GM12878 (cell line): ENCODE measurements around the gene FAAP24. TPM values are rescaled to one million over a fixed set of nuclear protein-coding genes. Genes with fewer than 3 reads are reported as not detected.
"Not testable (repeated sequence)": the region's sequence is repeated elsewhere in the genome, so short reads cannot be mapped to it uniquely, and the experiment has no call there.

Experiments
- ATAC-seq: fragments of 200-7000 bp; cut with Tn5 transposase; 3 replicates; pipeline ENCODE4 v1.9.1; 2020; ENCODE audit warnings: mild to moderate bottlenecking, moderate library complexity
- BruUV-seq: library from RNA; stranded (reverse); fragments of 400-500 nt; replicated peaks from 2 replicates; lab custom pipeline; 2021; lab: Mats Ljungman, UMichigan
- CTCF ChIA-PET: fragments of 300-600 bp; sonication (Branson Sonifier 250); formaldehyde crosslinking; extraction: SDS; loops from one replicate; lab custom pipeline; 2021; ENCODE audit warnings: inconsistent platforms; lab: Yijun Ruan, JAX
- POLR2A ChIA-PET: fragments of 350-600 bp; formaldehyde crosslinking; extraction: SDS; loops from one replicate; lab custom pipeline; 2021; ENCODE audit warnings: inconsistent platforms; lab: Charles Lee
- RAD21 ChIA-PET: fragments of 300-600 bp; sonication (Branson Sonifier 250); formaldehyde crosslinking; loops from one replicate; lab custom pipeline; 2023; ENCODE audit warnings: antibody characterized with exemption; ENCODE audit not compliant: unreplicated experiment; lab: Charles Lee
- SMC1A ChIA-PET: fragments of 300-600 bp; sonication (Branson Sonifier 250); formaldehyde crosslinking; loops from one replicate; lab custom pipeline; 2023; ENCODE audit not compliant: unreplicated experiment, uncharacterized antibody; lab: Charles Lee
- DNase-seq: peaks from one replicate; pipeline ENCODE4 v3.0.0-alpha.2; 2011; ENCODE audit warnings: low read depth, low spot score
- FAIRE-seq: peaks from 3 replicates; lab custom pipeline; 2011; peaks lifted over from hg19 to GRCh38; lab: Jason Lieb, UNC
- H2AFZ ChIP-seq: 2 replicates; pipeline ENCODE4 v1.6.0; 2011; ENCODE audit warnings: low read depth, low read length, control low read depth; ENCODE audit not compliant: control insufficient read depth
- H3K27ac ChIP-seq: 2 replicates; pipeline ENCODE4 v1.5.1; 2011; ENCODE audit warnings: control low read depth; ENCODE audit not compliant: control insufficient read depth, insufficient read depth
- H3K27me3 ChIP-seq, 2 experiments: replicated peaks in 1 of 2; 2 replicates each; pipeline versions ENCODE4 v1.6.0 to v1.6.1; 2011; ENCODE audit warnings: low read length in 1 of 2; ENCODE audit not compliant: control insufficient read depth in 2 of 2, insufficient read depth in 2 of 2
- H3K36me3 ChIP-seq, 2 experiments: 2 replicates each; pipeline ENCODE4 v1.5.1; 2011; ENCODE audit warnings: low read length in 1 of 2; ENCODE audit not compliant: control insufficient read depth in 2 of 2, insufficient read depth in 2 of 2
- H3K4me1 ChIP-seq: 2 replicates; pipeline ENCODE4 v1.6.1; 2011; ENCODE audit warnings: mild to moderate bottlenecking, low read length, moderate library complexity, mixed read lengths; ENCODE audit not compliant: control insufficient read depth, insufficient read depth
- H3K4me2 ChIP-seq: 2 replicates; pipeline ENCODE4 v1.6.0; 2011; ENCODE audit warnings: control low read depth; ENCODE audit not compliant: control insufficient read depth, insufficient read depth
- H3K4me3 ChIP-seq: fragments of 200-600 bp; sonication (generic); 2 replicates; pipeline ENCODE4 v1.5.1; 2016
- H3K79me2 ChIP-seq: 2 replicates; pipeline ENCODE4 v1.6.0; 2011; ENCODE audit warnings: low read length; ENCODE audit not compliant: control insufficient read depth, insufficient read depth
- H3K9ac ChIP-seq: 2 replicates; pipeline ENCODE4 v1.8.0; 2011; ENCODE audit warnings: low read length, control low read depth, mixed read lengths; ENCODE audit not compliant: control insufficient read depth, insufficient read depth
- H3K9me3 ChIP-seq: replicated peaks from 3 replicates; pipeline ENCODE4 v1.5.1; 2011; ENCODE audit warnings: mild to moderate bottlenecking, low read length; ENCODE audit not compliant: control insufficient read depth, insufficient read depth
- H4K20me1 ChIP-seq: 2 replicates; pipeline ENCODE4 v1.6.0; 2011; ENCODE audit not compliant: control insufficient read depth, insufficient read depth
- CBX5 ChIP-seq: sonication (generic); IDR thresholded peaks from 2 replicates; pipeline ENCODE4 v1.6.1; 2016; ENCODE audit warnings: low read depth, moderate library complexity, mild to moderate bottlenecking, inconsistent platforms
- CEBPZ ChIP-seq: fragments of 150-350 bp; IDR thresholded peaks from 2 replicates; pipeline ENCODE4 v1.6.1; 2016; ENCODE audit warnings: low read depth, low read length
- CREM ChIP-seq: IDR thresholded peaks from 2 replicates; pipeline ENCODE4 v1.6.1; 2014; ENCODE audit warnings: antibody characterized with exemption, low read depth
- EGR1 ChIP-seq, 2 experiments: IDR thresholded peaks; 1 replicate in 1 of 2; 2 replicates in 1 of 2; pipeline ENCODE4 v1.6.1; 2011 to 2012; ENCODE audit warnings: low read depth in 2 of 2, low read length in 2 of 2, borderline replicate concordance in 1 of 2, mild to moderate bottlenecking in 1 of 2, moderate library complexity in 1 of 2
- HCFC1 ChIP-seq: fragments of 150-350 bp; IDR thresholded peaks from 2 replicates; pipeline ENCODE4 v1.6.1; 2014; ENCODE audit warnings: low read length
- IKZF1 ChIP-seq: fragments of 450-650 bp; conservative IDR thresholded peaks from 2 replicates; pipeline ENCODE4 v1.6.1; 2017; ENCODE audit warnings: antibody characterized with exemption, mild to moderate bottlenecking
- JUNB ChIP-seq: IDR thresholded peaks from 2 replicates; pipeline ENCODE4 v1.6.1; 2016; ENCODE audit warnings: antibody characterized with exemption, mild to moderate bottlenecking
- LARP7 ChIP-seq: fragments of 450-650 bp; IDR thresholded peaks from 2 replicates; pipeline ENCODE4 v1.6.1; 2017; ENCODE audit warnings: mild to moderate bottlenecking
- NBN ChIP-seq: fragments of 450-650 bp; IDR thresholded peaks from 2 replicates; pipeline ENCODE4 v1.6.1; 2016
- RAD21 ChIP-seq: IDR thresholded peaks from 2 replicates; pipeline ENCODE4 v1.6.1; 2011; ENCODE audit warnings: mild to moderate bottlenecking, low read depth, low read length, moderate library complexity; ENCODE audit not compliant: insufficient read depth
- TCF3 ChIP-seq: IDR thresholded peaks from 2 replicates; pipeline ENCODE4 v1.6.1; 2012; ENCODE audit warnings: low read depth, mild to moderate bottlenecking, low read length, borderline replicate concordance; ENCODE audit not compliant: insufficient read depth
- WGBS: methylation state at CpG from one replicate; pipeline ENCODE4 v1.1.6; 2016; ENCODE audit warnings: low lambda C conversion rate; ENCODE audit not compliant: insufficient replicate concordance, insufficient coverage; ENCODE audit errors: missing lambda C conversion rate; 5-methylcytosine and 5-hydroxymethylcytosine counted together
- in situ Hi-C: fragments of 300-500 bp; cut with MboI; formaldehyde crosslinking; loops from 9 replicates; pipeline ENCODE4 v1.14.3; 2018; ENCODE audit warnings: mixed read lengths
- intact Hi-C: fragments of 100-400 bp; cut with micrococcal nuclease; formaldehyde crosslinking; loops from one replicate; pipeline ENCODE4 v1.14.2; 2022; ENCODE audit not compliant: unreplicated experiment
- polyA plus RNA-seq, 11 experiments: library from polyadenylated mRNA; depleted of rRNA in 4 of 11; unstranded in 6 of 11; stranded (reverse) in 5 of 11; fragments of >200 nt; fragmentation: Nextera tagmentation in 4 of 11; fragmentation: Illumina TruSeq in 1 of 11; extraction: Ambion mirVana in 4 of 11; extraction: Trizol in 1 of 11; gene quantifications; 1 replicate in 1 of 11; 2 replicates in 10 of 11; pipeline versions ENCODE4 v1.2.1 to v1.2.3, GENCODE V29; 2011 to 2016; ENCODE audit warnings: inconsistent platforms in 2 of 11, missing spikeins in 2 of 11, low read depth in 1 of 11
- total RNA-seq, 4 experiments: library from RNA; depleted of rRNA in 3 of 4; stranded (reverse); fragments of >200 nt in 3 of 4; fragmentation: Illumina TruSeq in 1 of 4; extraction: Trizol in 1 of 4; gene quantifications; 2 replicates each; pipeline versions ENCODE4 v1.2.1 to v1.2.3, GENCODE V29; 2013 to 2021
- TF ChIP-seq, protein P1 (sequence below): fragments of 450-650 bp; IDR thresholded peaks from 2 replicates; pipeline ENCODE4 v1.6.1; 2014; ENCODE audit warnings: mild to moderate bottlenecking

Gene FAAP24
- total and polyA plus RNA-seq, 10 of the 15 experiments (the other 5 are each of a cell fraction or from before 2014, with no cell fraction given): 6.4 to 17.4 (median 9.9) TPM

DNA sequence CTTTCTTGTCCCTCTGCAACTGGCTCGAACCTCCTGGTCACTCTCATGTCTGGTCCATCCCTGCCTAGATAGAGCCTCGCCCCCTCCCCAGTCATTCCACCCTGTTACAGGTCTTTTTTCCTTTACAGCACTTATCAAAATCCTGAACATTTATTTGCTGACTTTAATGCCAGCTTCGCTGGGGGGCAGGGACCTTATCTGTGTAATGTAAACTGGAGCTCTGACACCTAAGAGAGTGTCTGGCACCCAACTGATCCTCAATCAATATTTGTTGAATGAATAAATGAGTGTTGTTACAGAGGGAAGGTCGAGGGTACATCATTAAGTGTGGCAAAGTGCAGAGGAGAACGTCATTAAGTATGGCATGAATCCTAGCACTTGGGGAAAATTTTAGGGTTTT is 16.7 kb downstream of the FAAP24 start:
- BruUV-seq: no TSS peak
- Histone ChIP-seq H3K9me3 (no peaks in the 10 kb centered on the region), H2AFZ (no peak overlapping the region), H3K27ac (no peak overlapping the region), H3K4me2 (no peak overlapping the region), H3K79me2 (no peaks in the 10 kb centered on the region), H3K4me3 (no peak overlapping the region), H3K4me1 (no peaks in the 10 kb centered on the region), H4K20me1 (no peaks in the 10 kb centered on the region), H3K27me3 (no peaks in the 10 kb centered on the region), H3K9ac (no peak overlapping the region), H3K36me3 (no peaks in the 10 kb centered on the region)
- RAD21 ChIA-PET: no interaction called here
- FAIRE-seq (no peak), DNase-seq (no peak), ATAC-seq (no peak)
- POLR2A ChIA-PET: no interaction called here
- CTCF ChIA-PET: interaction anchor here (0.6 to 1.2 kb wide), 2 partner anchors 13 to 128 kb away, joined by 3 read pairs; no protein-coding TSS in a partner anchor
- intact Hi-C loops: no loop called here
- SMC1A ChIA-PET: interaction anchor here (0.6 kb wide), 1 partner anchor 30 kb away, joined by 3 read pairs; no protein-coding TSS in a partner anchor
- 39% methylated on average over 5 of the region's 5 CpGs for WGBS
- in situ Hi-C loops: no loop called here
- TF ChIP-seq TCF3 (no peak), EGR1 (IDR thresholded peaks at IDR 0.05; ENCODE audit: borderline replicate concordance in 1 of 2, low read depth in 2 of 2, low read length in 2 of 2) (no peak), CREM (no peak), HCFC1 (no peak), CEBPZ (no peak), IKZF1 (no peak), CBX5 (no peak), JUNB (no peak), LARP7 (no peak), RAD21 (no peak), NBN (no peak)
- TF ChIP-seq, protein P1, sequence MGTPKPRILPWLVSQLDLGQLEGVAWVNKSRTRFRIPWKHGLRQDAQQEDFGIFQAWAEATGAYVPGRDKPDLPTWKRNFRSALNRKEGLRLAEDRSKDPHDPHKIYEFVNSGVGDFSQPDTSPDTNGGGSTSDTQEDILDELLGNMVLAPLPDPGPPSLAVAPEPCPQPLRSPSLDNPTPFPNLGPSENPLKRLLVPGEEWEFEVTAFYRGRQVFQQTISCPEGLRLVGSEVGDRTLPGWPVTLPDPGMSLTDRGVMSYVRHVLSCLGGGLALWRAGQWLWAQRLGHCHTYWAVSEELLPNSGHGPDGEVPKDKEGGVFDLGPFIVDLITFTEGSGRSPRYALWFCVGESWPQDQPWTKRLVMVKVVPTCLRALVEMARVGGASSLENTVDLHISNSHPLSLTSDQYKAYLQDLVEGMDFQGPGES: no peak

- H3K9me3 ChIP-seq, POLR2A ChIA-PET, H3K4me3 ChIP-seq, H3K79me2 ChIP-seq, H4K20me1 ChIP-seq, H3K36me3 ChIP-seq, H2AFZ ChIP-seq, H3K27ac ChIP-seq, intact Hi-C loops, ATAC-seq, H3K4me1 ChIP-seq, H3K9ac ChIP-seq, DNase-seq, H3K4me2 ChIP-seq, SMC1A ChIA-PET, H3K27me3 ChIP-seq, CTCF ChIA-PET, in situ Hi-C loops, RAD21 ChIA-PET, FAIRE-seq, BruUV-seq: not testable (repeated sequence)
- 93% methylated on average over 11 of the region's 17 CpGs for WGBS
Observed at GRCh38 chr19:32995966-32996365, 23.9 kb downstream of the FAAP24 start.
